ENCODE measurements around the gene ASB18.

DNA sequence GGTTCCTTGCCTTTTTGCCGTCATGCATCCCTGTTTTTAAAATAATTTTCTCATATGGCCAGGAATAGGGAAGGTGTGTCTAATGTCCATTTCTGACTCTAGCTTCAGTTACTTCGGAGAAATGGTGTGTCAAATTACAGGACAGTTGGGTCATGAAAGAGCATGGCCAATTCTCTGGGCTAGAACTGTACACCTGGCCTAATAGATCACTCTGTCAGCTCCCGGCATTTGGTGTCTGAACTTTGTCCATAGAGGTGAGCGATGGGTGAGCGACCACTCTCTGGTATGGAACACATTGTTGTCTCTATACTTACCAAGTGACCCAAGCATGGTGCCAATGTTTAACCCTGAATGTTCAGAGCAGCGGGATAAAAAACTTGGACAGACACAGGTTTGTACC is 38.3 kb upstream of the ASB18 start:
- TF ChIP-seq, protein P1, sequence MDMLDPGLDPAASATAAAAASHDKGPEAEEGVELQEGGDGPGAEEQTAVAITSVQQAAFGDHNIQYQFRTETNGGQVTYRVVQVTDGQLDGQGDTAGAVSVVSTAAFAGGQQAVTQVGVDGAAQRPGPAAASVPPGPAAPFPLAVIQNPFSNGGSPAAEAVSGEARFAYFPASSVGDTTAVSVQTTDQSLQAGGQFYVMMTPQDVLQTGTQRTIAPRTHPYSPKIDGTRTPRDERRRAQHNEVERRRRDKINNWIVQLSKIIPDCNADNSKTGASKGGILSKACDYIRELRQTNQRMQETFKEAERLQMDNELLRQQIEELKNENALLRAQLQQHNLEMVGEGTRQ (IDR thresholded peaks at IDR 0.05; ENCODE audit: low read length), result no peak
- TF ChIP-seq POLR2A (IDR thresholded peaks at IDR 0.05; ENCODE audit: control extremely low read depth in 1 of 2, low read depth in 2 of 2, low read length in 2 of 2) (no peak), EP300 (IDR thresholded peaks at IDR 0.05; ENCODE audit: borderline replicate concordance in 1 of 2, low read depth in 2 of 2, low read length in 2 of 2) (no peak), TEAD4 (IDR thresholded peaks at IDR 0.05; ENCODE audit: low read depth, low read length) (no peak)
- TF ChIP-seq, protein P2, sequence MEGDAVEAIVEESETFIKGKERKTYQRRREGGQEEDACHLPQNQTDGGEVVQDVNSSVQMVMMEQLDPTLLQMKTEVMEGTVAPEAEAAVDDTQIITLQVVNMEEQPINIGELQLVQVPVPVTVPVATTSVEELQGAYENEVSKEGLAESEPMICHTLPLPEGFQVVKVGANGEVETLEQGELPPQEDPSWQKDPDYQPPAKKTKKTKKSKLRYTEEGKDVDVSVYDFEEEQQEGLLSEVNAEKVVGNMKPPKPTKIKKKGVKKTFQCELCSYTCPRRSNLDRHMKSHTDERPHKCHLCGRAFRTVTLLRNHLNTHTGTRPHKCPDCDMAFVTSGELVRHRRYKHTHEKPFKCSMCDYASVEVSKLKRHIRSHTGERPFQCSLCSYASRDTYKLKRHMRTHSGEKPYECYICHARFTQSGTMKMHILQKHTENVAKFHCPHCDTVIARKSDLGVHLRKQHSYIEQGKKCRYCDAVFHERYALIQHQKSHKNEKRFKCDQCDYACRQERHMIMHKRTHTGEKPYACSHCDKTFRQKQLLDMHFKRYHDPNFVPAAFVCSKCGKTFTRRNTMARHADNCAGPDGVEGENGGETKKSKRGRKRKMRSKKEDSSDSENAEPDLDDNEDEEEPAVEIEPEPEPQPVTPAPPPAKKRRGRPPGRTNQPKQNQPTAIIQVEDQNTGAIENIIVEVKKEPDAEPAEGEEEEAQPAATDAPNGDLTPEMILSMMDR (IDR thresholded peaks at IDR 0.05; ENCODE audit: control extremely low read depth in 1 of 3, insufficient read depth in 1 of 3, low read depth in 1 of 3, low read length in 3 of 3), result no peak

Data from H1 (cell line).